Loucy (cell line): ENCODE results near the gene MMAB.

Experiments
- CTCF ChIP-seq: fragments of 200-600 bp; sonication (generic); conservative IDR thresholded peaks from 2 replicates; pipeline ENCODE4 v1.5.1; 2014; ENCODE audit warnings: mild to moderate bottlenecking, antibody characterized with exemption, low read length
- EZH2phosphoT487 ChIP-seq: fragments of 200-600 bp; IDR thresholded peaks from 2 replicates; pipeline ENCODE4 v1.6.1; 2018; ENCODE audit warnings: antibody characterized with exemption, mild to moderate bottlenecking, moderate library complexity, borderline replicate concordance

- TF ChIP-seq CTCF: no peak
- no peak for TF ChIP-seq EZH2phosphoT487
Measured at GRCh38 chr12:109621211-109621694, 47.9 kb upstream of the MMAB start.
